Duodenal mucosa (tissue), 2 donors: ENCODE results near the gene GCA.

ENCODE experiments used
- H3K27ac ChIP-seq: one replicate; pipeline ENCODE4 v1.7.0; 2013; ENCODE audit warnings: low read depth, low read length
- H3K27me3 ChIP-seq, 2 donors: one replicate each; pipeline ENCODE4 v1.7.0; 2013; ENCODE audit warnings: low read length in 2 of 2, control low read depth in 1 of 2; ENCODE audit not compliant: insufficient read depth in 2 of 2, control insufficient read depth in 1 of 2
- H3K36me3 ChIP-seq, 2 donors: one replicate each; pipeline ENCODE4 v1.7.0; 2013; ENCODE audit warnings: low read length in 2 of 2, control low read depth in 1 of 2; ENCODE audit not compliant: insufficient read depth in 2 of 2, control insufficient read depth in 1 of 2
- H3K4me1 ChIP-seq, 2 donors: one replicate each; pipeline ENCODE4 v1.7.0; 2013; ENCODE audit warnings: low read length in 2 of 2, control low read depth in 1 of 2; ENCODE audit not compliant: insufficient read depth in 2 of 2, control insufficient read depth in 1 of 2
- H3K4me3 ChIP-seq, 2 donors: one replicate each; pipeline ENCODE4 v1.7.0; 2013; ENCODE audit warnings: low read length in 2 of 2, low read depth in 1 of 2
- H3K9ac ChIP-seq, 2 donors: one replicate each; pipeline ENCODE4 v1.7.0; 2013; ENCODE audit warnings: low read length in 2 of 2, low read depth in 1 of 2
- H3K9me3 ChIP-seq, 2 donors: one replicate each; pipeline ENCODE4 v1.7.0; 2013; ENCODE audit warnings: low read length in 2 of 2, control low read depth in 1 of 2; ENCODE audit not compliant: control insufficient read depth in 1 of 2

GCA gene

GRCh38 chr2:162365392-162365791 lies 21.5 kb downstream of the GCA start:
- Histone ChIP-seq H3K36me3 (no peaks in the 10 kb centered on the region), H3K9me3 (no peaks in the 10 kb centered on the region)

DNA sequence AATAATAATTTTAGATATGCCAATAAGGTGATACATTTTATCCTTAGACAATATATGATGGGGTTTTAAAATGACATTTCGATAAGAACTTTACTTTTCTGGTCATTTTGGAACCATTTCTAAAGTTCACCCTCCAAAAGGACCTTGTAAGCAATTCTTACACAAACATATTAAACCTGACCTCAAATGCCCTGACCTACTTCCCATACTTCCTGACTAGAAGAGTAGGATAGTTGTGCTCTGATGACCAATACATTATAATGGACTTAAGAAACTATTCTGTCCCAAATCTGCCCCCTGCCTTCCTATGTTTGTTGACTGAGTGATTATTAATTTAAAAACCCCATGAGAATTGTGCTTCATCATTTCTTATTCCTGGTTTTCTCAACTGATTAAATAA lies 24.6 kb downstream of the GCA start:
- no peak overlapping the region for H3K27ac ChIP-seq

More at GRCh38 chr2:162365392-162365791, 21.5 kb downstream of the GCA start:
- Histone ChIP-seq H3K9ac (no peak overlapping the region), H3K4me3 (no peak overlapping the region), H3K27me3 (no peaks in the 10 kb centered on the region), H3K4me1 (no peaks in the 10 kb centered on the region), H3K27ac (no peak overlapping the region)

DNA sequence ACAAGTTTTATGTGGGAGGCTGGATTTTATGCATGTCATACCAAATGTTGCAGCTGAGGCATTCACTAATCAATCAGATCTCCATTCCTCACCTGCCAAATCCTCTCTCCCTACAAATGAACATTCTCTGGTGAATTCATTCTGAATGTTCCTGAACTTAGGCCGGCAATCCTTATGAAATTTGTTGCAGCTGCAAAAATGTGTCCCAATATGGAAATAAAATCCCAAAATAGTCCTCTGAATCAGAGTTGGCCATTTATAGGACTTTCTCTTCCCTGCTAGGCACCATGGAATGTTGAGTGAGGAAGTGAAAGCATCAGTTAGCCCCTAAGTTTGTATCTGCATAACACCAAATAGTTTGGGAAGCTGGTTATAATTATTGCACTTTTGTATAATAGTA lies 25.6 kb downstream of the GCA start:
- Histone ChIP-seq H3K36me3 (no peaks in the 10 kb centered on the region), H3K27ac (no peak overlapping the region), H3K27me3 (no peaks in the 10 kb centered on the region), H3K9me3 (no peaks in the 10 kb centered on the region), H3K4me1 (no peaks in the 10 kb centered on the region), H3K9ac (no peak overlapping the region), H3K4me3 (no peak overlapping the region)

More for the DNA sequence above, 24.6 kb downstream of the GCA start:
- Histone ChIP-seq H3K27me3 (no peaks in the 10 kb centered on the region), H3K4me1 (no peaks in the 10 kb centered on the region), H3K9me3 (no peaks in the 10 kb centered on the region), H3K4me3 (no peak overlapping the region), H3K36me3 (no peaks in the 10 kb centered on the region), H3K9ac (no peak overlapping the region)

DNA sequence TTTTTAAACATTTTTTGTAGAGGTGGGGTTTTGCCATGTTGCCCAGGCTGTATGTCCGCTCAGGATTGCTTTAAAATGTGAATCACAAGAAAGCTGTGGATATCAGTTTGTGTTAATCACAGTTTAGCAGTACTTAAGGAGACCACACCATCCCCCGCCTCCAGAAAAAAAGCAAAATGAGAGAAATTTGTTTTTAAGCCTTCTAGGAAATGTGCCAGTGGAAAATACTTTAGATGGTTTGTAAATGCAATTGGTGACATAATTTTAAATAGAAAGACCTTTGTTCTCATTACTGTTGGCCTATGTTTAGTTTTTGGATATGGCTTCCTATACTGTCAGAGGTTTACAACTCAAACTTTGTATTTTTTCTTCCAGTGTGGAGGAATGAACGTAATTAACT lies 27.0 kb downstream of the GCA start:
- H3K9ac ChIP-seq = no peak overlapping the region
- no peaks in the 10 kb centered on the region for H3K4me1 ChIP-seq
- H3K36me3 ChIP-seq = no peaks in the 10 kb centered on the region
- H3K27ac ChIP-seq = no peak overlapping the region
- no peaks in the 10 kb centered on the region for H3K9me3 ChIP-seq
- no peaks in the 10 kb centered on the region for H3K27me3 ChIP-seq
- H3K4me3 ChIP-seq = no peak overlapping the region

GRCh38 chr2:162372818-162373217 lies 28.9 kb downstream of the GCA start:
- Histone ChIP-seq H3K4me1 (no peaks in the 10 kb centered on the region), H3K36me3 (no peaks in the 10 kb centered on the region), H3K9me3 (no peaks in the 10 kb centered on the region), H3K27me3 (no peaks in the 10 kb centered on the region), H3K4me3 (no peak overlapping the region), H3K27ac (no peak overlapping the region), H3K9ac (no peak overlapping the region)

DNA sequence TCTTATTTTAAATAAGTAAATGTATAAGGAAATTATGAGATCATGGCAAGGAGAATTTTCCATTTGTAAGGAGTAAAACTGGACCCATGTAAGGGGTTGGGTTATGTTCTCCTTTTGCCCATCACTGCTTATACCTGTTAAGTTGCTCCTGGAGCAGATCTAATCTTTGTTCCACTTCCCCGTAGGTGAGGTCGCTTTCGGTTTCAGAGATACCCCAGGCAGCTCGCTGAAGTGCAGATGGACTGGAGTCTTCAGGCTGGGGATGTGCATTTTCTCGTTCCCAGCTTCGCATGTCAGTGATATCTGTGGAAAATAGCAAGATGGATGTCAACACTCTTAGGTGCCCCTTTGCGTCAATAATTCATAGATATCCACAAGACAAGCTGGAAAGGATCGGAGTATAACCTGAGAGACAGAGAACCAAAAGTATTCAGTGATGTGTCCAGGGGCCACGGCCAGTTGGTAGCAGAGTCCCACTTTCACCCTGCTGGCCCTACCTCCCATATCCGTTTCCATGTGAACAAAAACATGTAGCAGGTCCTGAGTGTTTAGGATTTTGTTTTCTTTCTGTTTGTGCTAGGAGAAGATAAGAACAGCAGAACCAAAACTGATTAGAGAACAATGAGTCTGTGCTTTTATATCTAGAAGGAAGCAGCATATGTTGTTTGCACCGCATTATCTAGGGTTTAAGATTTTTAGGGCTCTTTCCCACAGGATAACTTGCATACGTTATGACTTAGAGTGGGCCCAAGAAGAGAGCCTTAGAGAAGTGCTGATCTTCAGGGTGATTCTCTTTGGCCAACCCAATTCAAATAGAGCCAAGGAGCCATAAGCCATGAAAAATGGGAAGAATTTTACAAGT lies 36.0 kb downstream of the GCA start:
- Histone ChIP-seq H3K27ac (no peak overlapping the region), H3K36me3 (no peaks in the 10 kb centered on the region), H3K4me3 (peak overlapping the region; percentile 23 to 64), H3K4me1 (no peaks in the 10 kb centered on the region), H3K27me3 (no peaks in the 10 kb centered on the region), H3K9ac (no peak overlapping the region), H3K9me3 (no peaks in the 10 kb centered on the region)

GRCh38 chr2:162381851-162382250 lies 37.9 kb downstream of the GCA start:
- Histone ChIP-seq H3K4me1 (no peaks in the 10 kb centered on the region), H3K27me3 (no peaks in the 10 kb centered on the region), H3K4me3 (no peak overlapping the region), H3K27ac (no peak overlapping the region), H3K9ac (no peak overlapping the region), H3K36me3 (no peaks in the 10 kb centered on the region), H3K9me3 (no peaks in the 10 kb centered on the region)

GRCh38 chr2:162382278-162382677 lies 38.3 kb downstream of the GCA start:
- Histone ChIP-seq H3K27ac (no peak overlapping the region), H3K4me3 (no peak overlapping the region), H3K4me1 (no peaks in the 10 kb centered on the region), H3K27me3 (no peaks in the 10 kb centered on the region), H3K9me3 (no peaks in the 10 kb centered on the region), H3K9ac (no peak overlapping the region), H3K36me3 (no peaks in the 10 kb centered on the region)

DNA sequence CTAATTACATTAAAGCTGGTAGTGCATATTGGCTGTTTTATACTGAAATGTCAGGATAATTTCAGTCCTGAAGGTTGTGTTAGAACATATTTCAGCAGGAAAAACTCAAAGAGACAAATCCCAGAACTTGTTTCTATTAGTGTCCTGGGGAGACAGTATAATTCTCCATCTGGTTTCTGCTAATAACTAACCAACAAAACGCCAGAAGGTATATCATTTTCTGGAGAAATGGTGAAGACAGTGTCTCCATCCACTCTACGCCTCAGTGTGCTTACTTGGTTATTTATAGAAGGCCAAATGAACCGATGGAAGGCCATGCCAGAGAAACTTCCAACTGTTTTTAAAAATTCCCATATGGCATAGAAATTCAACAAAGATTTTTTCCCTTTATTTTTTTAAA lies 41.6 kb downstream of the GCA start:
- no peaks in the 10 kb centered on the region for H3K9me3 ChIP-seq
- H3K4me1 ChIP-seq = no peaks in the 10 kb centered on the region
- no peak overlapping the region for H3K9ac ChIP-seq
- no peaks in the 10 kb centered on the region for H3K36me3 ChIP-seq
- no peak overlapping the region for H3K4me3 ChIP-seq
- H3K27me3 ChIP-seq = no peaks in the 10 kb centered on the region
- no peak overlapping the region for H3K27ac ChIP-seq

GRCh38 chr2:162390801-162391200 lies 46.9 kb downstream of the GCA start:
- no peak overlapping the region for H3K9ac ChIP-seq
- no peaks in the 10 kb centered on the region for H3K4me1 ChIP-seq
- no peaks in the 10 kb centered on the region for H3K9me3 ChIP-seq
- H3K36me3 ChIP-seq = no peaks in the 10 kb centered on the region
- H3K27me3 ChIP-seq = no peaks in the 10 kb centered on the region
- H3K27ac ChIP-seq = no peak overlapping the region
- no peak overlapping the region for H3K4me3 ChIP-seq
